KMS-11 (cell line): ENCODE results near the gene KCNIP1.

Source experiments
- H2AFZ ChIP-seq: fragments of 200-600 bp; sonication (generic); 2 replicates; pipeline ENCODE4 v1.6.1; 2016; ENCODE audit warnings: antibody characterized with exemption, mixed run types, low read depth
- H3K27ac ChIP-seq: fragments of 200-600 bp; sonication (generic); 2 replicates; pipeline ENCODE4 v1.6.1; 2016; ENCODE audit warnings: mild to moderate bottlenecking, mixed run types
- H3K27me3 ChIP-seq: fragments of 200-600 bp; sonication (generic); 2 replicates; pipeline ENCODE4 v1.6.1; 2017; ENCODE audit warnings: mild to moderate bottlenecking, low read depth, mixed run types, moderate library complexity; ENCODE audit not compliant: insufficient read depth
- H3K36me3 ChIP-seq: fragments of 200-600 bp; sonication (generic); 2 replicates; pipeline ENCODE4 v1.6.1; 2017; ENCODE audit warnings: mild to moderate bottlenecking, mixed run types; ENCODE audit not compliant: insufficient read depth
- H3K4me1 ChIP-seq: fragments of 200-600 bp; sonication (generic); 2 replicates; pipeline ENCODE4 v1.6.1; 2016; ENCODE audit warnings: mild to moderate bottlenecking, low read depth, mixed run types; ENCODE audit not compliant: poor library complexity, severe bottlenecking
- H3K4me2 ChIP-seq: fragments of 200-600 bp; sonication (generic); 2 replicates; pipeline ENCODE4 v1.7.0; 2016; ENCODE audit warnings: mild to moderate bottlenecking, mixed run types
- H3K4me3 ChIP-seq: fragments of 200-600 bp; sonication (generic); IDR thresholded peaks from 2 replicates; pipeline ENCODE4 v1.6.1; 2017; ENCODE audit warnings: low read depth, low read length, mixed read lengths; ENCODE audit not compliant: insufficient read depth
- H3K79me2 ChIP-seq: fragments of 200-600 bp; sonication (generic); 2 replicates; pipeline ENCODE4 v1.6.1; 2016; ENCODE audit warnings: low read depth, mixed run types; ENCODE audit not compliant: insufficient read depth
- H3K9ac ChIP-seq: fragments of 200-600 bp; sonication (generic); 2 replicates; pipeline ENCODE4 v1.6.1; 2016; ENCODE audit warnings: mild to moderate bottlenecking, mixed run types
- H4K20me1 ChIP-seq: fragments of 200-600 bp; sonication (generic); 2 replicates; pipeline ENCODE4 v1.6.1; 2016; ENCODE audit warnings: mild to moderate bottlenecking, mixed run types; ENCODE audit not compliant: insufficient read depth
- CTCF ChIP-seq: fragments of 200-600 bp; sonication (generic); conservative IDR thresholded peaks from 2 replicates; pipeline ENCODE4 v1.6.1; 2017; ENCODE audit warnings: low read depth, mild to moderate bottlenecking, antibody characterized with exemption, low read length, moderate library complexity, mixed read lengths

KCNIP1 gene

GRCh38 chr5:170571875-170572852 is 68.3 kb downstream of the KCNIP1 start:
- no peak overlapping the region for H3K9ac ChIP-seq
- H3K79me2 ChIP-seq, result no peaks in the 10 kb centered on the region
- no peak overlapping the region for H3K27ac ChIP-seq
- H3K4me2 ChIP-seq, result no peak overlapping the region
- no peak for TF ChIP-seq CTCF
- no peaks in the 10 kb centered on the region for H3K27me3 ChIP-seq
- no peaks in the 10 kb centered on the region for H3K36me3 ChIP-seq
- H2AFZ ChIP-seq, result no peak overlapping the region
- H3K4me3 ChIP-seq, result no peak overlapping the region
- no peaks in the 10 kb centered on the region for H4K20me1 ChIP-seq
- no peaks in the 10 kb centered on the region for H3K4me1 ChIP-seq

- Histone ChIP-seq H2AFZ (no peak overlapping the region), H3K4me2 (no peak overlapping the region), H3K79me2 (no peaks in the 10 kb centered on the region), H4K20me1 (no peaks in the 10 kb centered on the region), H3K9ac (no peak overlapping the region), H3K36me3 (no peaks in the 10 kb centered on the region), H3K27ac (no peak overlapping the region), H3K4me3 (no peak overlapping the region), H3K27me3 (no peaks in the 10 kb centered on the region), H3K4me1 (no peaks in the 10 kb centered on the region)
- no peak for TF ChIP-seq CTCF
Observed at GRCh38 chr5:170573114-170573513, 69.3 kb downstream of the KCNIP1 start.

GRCh38 chr5:170573660-170574059 is 69.8 kb downstream of the KCNIP1 start:
- H3K4me2 ChIP-seq, result no peak overlapping the region
- TF ChIP-seq CTCF, result no peak
- H3K27me3 ChIP-seq, result no peaks in the 10 kb centered on the region

GRCh38 chr5:170576602-170577535 is 73.0 kb downstream of the KCNIP1 start:
- H3K4me1 ChIP-seq, result no peaks in the 10 kb centered on the region
- no peaks in the 10 kb centered on the region for H3K27me3 ChIP-seq

More at GRCh38 chr5:170573660-170574059, 69.8 kb downstream of the KCNIP1 start:
- H3K4me1 ChIP-seq, result no peaks in the 10 kb centered on the region
- H3K79me2 ChIP-seq, result no peaks in the 10 kb centered on the region
- no peaks in the 10 kb centered on the region for H4K20me1 ChIP-seq
- no peak overlapping the region for H3K9ac ChIP-seq
- no peak overlapping the region for H3K27ac ChIP-seq
- H3K4me3 ChIP-seq, result no peak overlapping the region
- H2AFZ ChIP-seq, result no peak overlapping the region
- no peaks in the 10 kb centered on the region for H3K36me3 ChIP-seq

More at GRCh38 chr5:170576602-170577535, 73.0 kb downstream of the KCNIP1 start:
- Histone ChIP-seq H3K4me2 (no peak overlapping the region), H2AFZ (no peak overlapping the region), H3K27ac (no peak overlapping the region), H4K20me1 (no peaks in the 10 kb centered on the region), H3K4me3 (no peak overlapping the region), H3K79me2 (no peaks in the 10 kb centered on the region), H3K36me3 (no peaks in the 10 kb centered on the region), H3K9ac (no peak overlapping the region)
- no peak for TF ChIP-seq CTCF
